PC-9 (cell line): ENCODE data around the gene RAB31. TPM values are rescaled to one million over a fixed set of nuclear protein-coding genes. Genes with fewer than 3 reads are reported as not detected.

Source experiments
- BruUV-seq: library from RNA; stranded (reverse); fragments of 400-500 nt; replicated peaks from 2 replicates; lab custom pipeline; 2021; lab: Mats Ljungman, UMichigan
- CTCF ChIA-PET: fragments of 300-600 bp; sonication (Branson Sonifier 250); formaldehyde crosslinking; loops from one replicate; lab custom pipeline; 2022; ENCODE audit warnings: antibody characterized with exemption; lab: Charles Lee
- POLR2A ChIA-PET: fragments of 300-600 bp; sonication (Branson Sonifier 250); formaldehyde crosslinking; loops from one replicate; lab custom pipeline; 2022; ENCODE audit warnings: antibody characterized with exemption; ENCODE audit not compliant: unreplicated experiment; lab: Charles Lee
- DNase-seq, 2 experiments: peaks; one replicate each; pipeline versions ENCODE4 v3.0.0 to v3.0.0-alpha.2; 2015 to 2022; ENCODE audit warnings: mixed read lengths in 1 of 2
- H2AFZ ChIP-seq: fragments of 200-600 bp; sonication (generic); 2 replicates; pipeline ENCODE4 v1.8.1; 2017; ENCODE audit warnings: antibody characterized with exemption
- H3F3A ChIP-seq: fragments of 200-600 bp; sonication (generic); 2 replicates; pipeline ENCODE4 v1.8.1; 2017; ENCODE audit warnings: antibody characterized with exemption, mild to moderate bottlenecking, low read depth; ENCODE audit not compliant: insufficient read depth
- H3K27ac ChIP-seq: fragments of 200-600 bp; sonication (generic); 2 replicates; pipeline ENCODE4 v1.6.1; 2016; ENCODE audit warnings: mixed run types
- H3K27me3 ChIP-seq: fragments of 200-600 bp; sonication (generic); 2 replicates; pipeline ENCODE4 v1.6.1; 2016; ENCODE audit warnings: low read depth, mixed run types; ENCODE audit not compliant: insufficient read depth
- H3K36me3 ChIP-seq: fragments of 200-600 bp; sonication (generic); 2 replicates; pipeline ENCODE4 v1.6.1; 2016; ENCODE audit warnings: low read depth, mixed run types
- H3K4me1 ChIP-seq: fragments of 200-600 bp; sonication (generic); replicated peaks from 2 replicates; pipeline ENCODE4 v1.6.1; 2016; ENCODE audit warnings: mixed run types; ENCODE audit not compliant: insufficient read depth
- H3K4me2 ChIP-seq: fragments of 200-600 bp; sonication (generic); 2 replicates; pipeline ENCODE4 v1.6.1; 2017; ENCODE audit warnings: mixed run types
- H3K4me3 ChIP-seq: fragments of 200-600 bp; sonication (generic); 2 replicates; pipeline ENCODE4 v1.6.1; 2016; ENCODE audit warnings: mixed run types
- H3K79me2 ChIP-seq: fragments of 200-600 bp; sonication (generic); 2 replicates; pipeline ENCODE4 v1.6.1; 2017; ENCODE audit warnings: low read depth, mixed run types
- H3K9me2 ChIP-seq: fragments of 200-600 bp; sonication (generic); 2 replicates; pipeline ENCODE4 v1.8.1; 2017; ENCODE audit warnings: mild to moderate bottlenecking; ENCODE audit not compliant: insufficient read depth
- H3K9me3 ChIP-seq: fragments of 200-600 bp; sonication (generic); 2 replicates; pipeline ENCODE4 v1.8.1; 2016; ENCODE audit warnings: low read depth; ENCODE audit not compliant: insufficient read depth
- H4K20me1 ChIP-seq: fragments of 200-600 bp; sonication (generic); 2 replicates; pipeline ENCODE4 v1.8.1; 2017; ENCODE audit not compliant: insufficient read depth
- CTCF ChIP-seq: fragments of 200-600 bp; sonication (generic); conservative IDR thresholded peaks from 2 replicates; pipeline ENCODE4 v1.6.1; 2017; ENCODE audit warnings: mixed run types, antibody characterized with exemption, mild to moderate bottlenecking, moderate library complexity
- EZH2 ChIP-seq: fragments of 200-600 bp; sonication (generic); IDR thresholded peaks from 2 replicates; pipeline ENCODE4 v1.8.0; 2017; ENCODE audit warnings: antibody characterized with exemption, low read depth
- intact Hi-C: fragments of 100-400 bp; cut with micrococcal nuclease; formaldehyde crosslinking; loops from one replicate; pipeline ENCODE4 v1.10.0; 2022; ENCODE audit not compliant: unreplicated experiment
- total RNA-seq: library from RNA; stranded (reverse); gene quantifications from 2 replicates; pipeline ENCODE4 v1.2.3, GENCODE V29; 2021

The RAB31 gene
- total RNA-seq, 1 experiment from 2014 or later = 51.0 TPM

DNA sequence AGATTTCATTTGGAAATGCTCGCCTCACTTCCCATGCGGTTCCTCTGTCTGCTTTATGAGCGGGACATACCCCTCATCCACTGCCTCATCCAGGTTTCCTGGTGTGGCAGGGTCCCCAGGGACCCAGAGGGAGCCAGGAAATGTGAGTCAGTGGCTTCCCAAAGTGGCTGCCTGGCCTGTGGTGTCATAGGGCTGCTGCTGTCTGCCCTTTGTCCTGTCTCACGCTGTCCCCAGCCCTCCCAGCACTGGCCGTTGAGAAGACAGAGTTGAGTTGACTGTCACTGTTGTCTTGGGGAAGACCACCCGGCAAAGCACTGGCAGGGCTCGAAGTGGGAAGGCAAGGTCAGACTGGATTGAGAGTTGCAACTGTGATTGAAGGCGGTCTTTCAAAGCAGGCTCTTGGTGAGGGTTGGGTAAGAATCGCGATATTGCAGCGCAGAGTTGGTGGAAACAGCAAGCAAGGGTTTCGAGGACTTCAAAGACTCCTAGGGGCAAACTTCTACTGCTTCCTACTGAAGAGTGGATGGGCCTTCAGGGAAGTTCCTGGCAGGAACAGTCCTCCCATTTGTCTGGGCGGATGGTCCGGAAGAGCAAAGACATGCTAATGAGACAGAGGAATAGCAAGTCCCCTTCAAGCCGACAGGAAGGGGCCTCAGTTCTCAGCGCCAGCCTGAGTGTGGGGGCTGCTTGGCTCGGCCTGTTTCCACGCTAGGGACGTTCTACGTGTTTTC lies 33.9 kb downstream of the RAB31 start:
- Histone ChIP-seq H3K27me3 (no peaks in the 10 kb centered on the region), H3K79me2 (peaks cover 76% of the 10 kb centered on the region), H3K4me3 (no peak overlapping the region; the same call in 1 of the 2 replicates), H2AFZ (no peak overlapping the region), H3K4me1 (peaks cover 74% of the 10 kb centered on the region), H3K4me2 (peak overlapping the region; percentile 73), H3F3A (peaks cover 42% of the 10 kb centered on the region), H3K36me3 (0 out of 2 replicates have a peak, but pooled peaks cover 10% of the 10 kb centered on the region), H3K9me3 (peaks cover 4% of the 10 kb centered on the region; the same call in 1 of the 2 replicates), H4K20me1 (no peaks in the 10 kb centered on the region), H3K27ac (peak overlapping the region; percentile 96), H3K9me2 (no peaks in the 10 kb centered on the region)
- no TSS peak for BruUV-seq
- ChIA-PET CTCF (no interaction called here), POLR2A (no interaction called here)
- peak; percentile 29 to 34 for DNase-seq
- intact Hi-C loops = loop anchor here (2.0 to 5.0 kb wide), 3 partner anchors 83 to 155 kb away; no protein-coding TSS in a partner anchor
- TF ChIP-seq EZH2 = no peak
- TF ChIP-seq CTCF = no peak

GRCh38 chr18:9742524-9743131 lies 34.5 kb downstream of the RAB31 start:
- peak overlapping the region; percentile 96 for H3K27ac ChIP-seq
- peaks cover 67% of the 10 kb centered on the region for H3K4me1 ChIP-seq
- peak overlapping the region; percentile 73 for H3K4me2 ChIP-seq
- H3K4me3 ChIP-seq = peak overlapping the region; percentile 27; the same call in 1 of the 2 replicates
- H2AFZ ChIP-seq = no peak overlapping the region
- no peaks in the 10 kb centered on the region for H3K9me2 ChIP-seq
- DNase-seq = peak; percentile 29 to 54
- H3K27me3 ChIP-seq = no peaks in the 10 kb centered on the region
- H4K20me1 ChIP-seq = no peaks in the 10 kb centered on the region
- ChIA-PET POLR2A (interaction anchor here (0.5 to 0.7 kb wide), 5 partner anchors 94 to 956 kb away, joined by 3 to 6 read pairs (median 4); no protein-coding TSS in a partner anchor), CTCF (interaction anchor here (0.6 kb wide), 2 partner anchors 126 to 1353 kb away, joined by 4 to 5 read pairs; no protein-coding TSS in a partner anchor)
- H3K79me2 ChIP-seq = peaks cover 72% of the 10 kb centered on the region
- peaks cover 4% of the 10 kb centered on the region; the same call in 1 of the 2 replicates for H3K9me3 ChIP-seq
- BruUV-seq = TSS peak; percentile 85
- TF ChIP-seq CTCF (no peak), EZH2 (no peak)
- 0 out of 2 replicates have a peak, but pooled peaks cover 10% of the 10 kb centered on the region for H3K36me3 ChIP-seq
- H3F3A ChIP-seq = peaks cover 38% of the 10 kb centered on the region
- intact Hi-C loops = loop anchor here (1.0 to 5.0 kb wide), 5 partner anchors 33 to 155 kb away; no protein-coding TSS in a partner anchor
